ENCODE data around the gene LRRC8D.

Gene LRRC8D

GRCh38 chr1:89872567-89872966, 51.7 kb downstream of the LRRC8D start:
- H3K4me3 ChIP-seq (ENCODE audit: low read depth, low read length) = no peak overlapping the region
- TF ChIP-seq CTCF (IDR thresholded peaks at IDR 0.05; ENCODE audit: low read depth, low read length) = no peak

- H3K4me3 ChIP-seq (ENCODE audit: low read depth, low read length) = no peak overlapping the region
- TF ChIP-seq CTCF (IDR thresholded peaks at IDR 0.05; ENCODE audit: low read depth, low read length) = no peak
Measured at GRCh38 chr1:89873288-89873687, 52.5 kb downstream of the LRRC8D start.

GRCh38 chr1:89873770-89874169, 52.9 kb downstream of the LRRC8D start:
- no peak for TF ChIP-seq CTCF (IDR thresholded peaks at IDR 0.05; ENCODE audit: low read depth, low read length)

GRCh38 chr1:89876463-89876862, 55.6 kb downstream of the LRRC8D start:
- H3K4me3 ChIP-seq (ENCODE audit: low read depth, low read length) = no peak overlapping the region
- no peak for TF ChIP-seq CTCF (IDR thresholded peaks at IDR 0.05; ENCODE audit: low read depth, low read length)

More at GRCh38 chr1:89873770-89874169, 52.9 kb downstream of the LRRC8D start:
- H3K4me3 ChIP-seq (ENCODE audit: low read depth, low read length) = no peak overlapping the region

- no peak overlapping the region for H3K4me3 ChIP-seq (ENCODE audit: low read depth, low read length)
- no peak for TF ChIP-seq CTCF (IDR thresholded peaks at IDR 0.05; ENCODE audit: low read depth, low read length)
Measured at GRCh38 chr1:89877756-89878155, 56.9 kb downstream of the LRRC8D start.

- no peak for TF ChIP-seq CTCF (IDR thresholded peaks at IDR 0.05; ENCODE audit: low read depth, low read length)
- no peak overlapping the region for H3K4me3 ChIP-seq (ENCODE audit: low read depth, low read length)
Measured at GRCh38 chr1:89878256-89878655, 57.4 kb downstream of the LRRC8D start.

- no peak overlapping the region for H3K4me3 ChIP-seq (ENCODE audit: low read depth, low read length)
- no peak for TF ChIP-seq CTCF (IDR thresholded peaks at IDR 0.05; ENCODE audit: low read depth, low read length)
Measured at GRCh38 chr1:89880679-89881078, 59.8 kb downstream of the LRRC8D start.
